ENCODE data around the gene TP53TG3F.
"Not testable (repeated sequence)": the region's sequence is repeated elsewhere in the genome, so short reads cannot be mapped to it uniquely, and the experiment has no call there.

Gene TP53TG3F

GRCh38 chr16:33459312-33459711, at the start of gene TP53TG3F:
Gene TP53TG3F (plus strand): TSS chr16:33459612. CDS start chr16:33459680, 68 bp downstream.
- DNase-seq (ENCODE audit: low read depth in 2 of 2), result not testable (repeated sequence)

- not testable (repeated sequence) for DNase-seq (ENCODE audit: low read depth in 2 of 2)
These were observed 32.2 kb downstream of the TP53TG3F start for GRCh38 chr16:33491611-33492010.

GRCh38 chr16:33507231-33507630, 47.8 kb downstream of the TP53TG3F start:
- DNase-seq (ENCODE audit: low read depth in 2 of 2), result not testable (repeated sequence)

- DNase-seq (ENCODE audit: low read depth in 2 of 2), result not testable (repeated sequence)
These were observed 49.7 kb downstream of the TP53TG3F start for GRCh38 chr16:33509070-33509469.

GRCh38 chr16:33509906-33510305, 50.5 kb downstream of the TP53TG3F start:
- not testable (repeated sequence) for DNase-seq (ENCODE audit: low read depth in 2 of 2)
